Measurements from ENCODE around the gene ALAS1. TPM values are rescaled to one million over a fixed set of nuclear protein-coding genes. Genes with fewer than 3 reads are reported as not detected.
"Not testable (repeated sequence)": the region's sequence is repeated elsewhere in the genome, so short reads cannot be mapped to it uniquely, and the experiment has no call there.

ALAS1 gene
- total RNA-seq, 1 donor from 2014 or later = 54.2 TPM

- H3K4me3 ChIP-seq (ENCODE audit: low read depth, low read length) = no peak overlapping the region
- H3K27me3 ChIP-seq (ENCODE audit: control insufficient read depth, insufficient read depth, low read length) = no peaks in the 10 kb centered on the region
- DNase-seq (ENCODE audit: low read depth) = no peak
- no peaks in the 10 kb centered on the region for H3K36me3 ChIP-seq (ENCODE audit: control insufficient read depth, insufficient read depth, low read length)
- TF ChIP-seq CTCF (IDR thresholded peaks at IDR 0.05; ENCODE audit: insufficient read depth, low read length, poor library complexity, severe bottlenecking) = no peak
These were observed 30.7 kb upstream of the ALAS1 start for GRCh38 chr3:52167240-52167639.

- H3K4me3 ChIP-seq (ENCODE audit: low read depth, low read length); DNase-seq (ENCODE audit: low read depth); H3K27me3 ChIP-seq (ENCODE audit: control insufficient read depth, insufficient read depth, low read length); H3K36me3 ChIP-seq (ENCODE audit: control insufficient read depth, insufficient read depth, low read length): not testable (repeated sequence)
These were observed 27.7 kb upstream of the ALAS1 start for GRCh38 chr3:52170217-52170616.

- Histone ChIP-seq H3K36me3 (ENCODE audit: control insufficient read depth, insufficient read depth, low read length) (no peaks in the 10 kb centered on the region), H3K4me3 (ENCODE audit: low read depth, low read length) (no peak overlapping the region), H3K27me3 (ENCODE audit: control insufficient read depth, insufficient read depth, low read length) (no peaks in the 10 kb centered on the region)
- no peak for TF ChIP-seq CTCF (IDR thresholded peaks at IDR 0.05; ENCODE audit: insufficient read depth, low read length, poor library complexity, severe bottlenecking)
- DNase-seq (ENCODE audit: low read depth) = no peak
These were observed 26.3 kb upstream of the ALAS1 start for GRCh38 chr3:52171514-52172261.

GRCh38 chr3:52172262-52172757 is 25.6 kb upstream of the ALAS1 start:
- H3K36me3 ChIP-seq (ENCODE audit: control insufficient read depth, insufficient read depth, low read length) = no peaks in the 10 kb centered on the region
- no peak overlapping the region for H3K4me3 ChIP-seq (ENCODE audit: low read depth, low read length)
- DNase-seq (ENCODE audit: low read depth) = no peak
- no peaks in the 10 kb centered on the region for H3K27me3 ChIP-seq (ENCODE audit: control insufficient read depth, insufficient read depth, low read length)
- no peak for TF ChIP-seq CTCF (IDR thresholded peaks at IDR 0.05; ENCODE audit: insufficient read depth, low read length, poor library complexity, severe bottlenecking)

- DNase-seq (ENCODE audit: low read depth) = no peak
- H3K4me3 ChIP-seq (ENCODE audit: low read depth, low read length) = no peak overlapping the region
- TF ChIP-seq CTCF (IDR thresholded peaks at IDR 0.05; ENCODE audit: insufficient read depth, low read length, poor library complexity, severe bottlenecking) = no peak
- H3K36me3 ChIP-seq (ENCODE audit: control insufficient read depth, insufficient read depth, low read length) = no peaks in the 10 kb centered on the region
- no peaks in the 10 kb centered on the region for H3K27me3 ChIP-seq (ENCODE audit: control insufficient read depth, insufficient read depth, low read length)
These were observed 24.9 kb upstream of the ALAS1 start for GRCh38 chr3:52173101-52173500.

GRCh38 chr3:52174896-52175295 is 23.1 kb upstream of the ALAS1 start:
- Histone ChIP-seq H3K27me3 (ENCODE audit: control insufficient read depth, insufficient read depth, low read length) (peaks cover 4% of the 10 kb centered on the region), H3K36me3 (ENCODE audit: control insufficient read depth, insufficient read depth, low read length) (no peaks in the 10 kb centered on the region), H3K4me3 (ENCODE audit: low read depth, low read length) (no peak overlapping the region)
- DNase-seq (ENCODE audit: low read depth) = no peak
- TF ChIP-seq CTCF (IDR thresholded peaks at IDR 0.05; ENCODE audit: insufficient read depth, low read length, poor library complexity, severe bottlenecking) = no peak
